ENCODE data around the gene ASMT.
"Not testable (repeated sequence)": the region's sequence is repeated elsewhere in the genome, so short reads cannot be mapped to it uniquely, and the experiment has no call there.

Gene ASMT

GRCh38 chrX:1614927-1615326 lies at the start of gene ASMT:
ASMT (plus strand) TSS chrX:1615059; CDS start chrX:1615200, 141 bp downstream.
- no peak for DNase-seq (ENCODE audit: low spot score)

- not testable (repeated sequence) for DNase-seq (ENCODE audit: low spot score)
These were observed 40.7 kb upstream of the ASMT start for GRCh38 chrX:1574181-1574580.

GRCh38 chrX:1576201-1576992 lies 38.5 kb upstream of the ASMT start:
- no peak for DNase-seq (ENCODE audit: low spot score)

- no peak for DNase-seq (ENCODE audit: low spot score)
These were observed 37.0 kb upstream of the ASMT start for GRCh38 chrX:1577845-1578244.

GRCh38 chrX:1578511-1579173 lies 36.2 kb upstream of the ASMT start:
- no peak for DNase-seq (ENCODE audit: low spot score)

GRCh38 chrX:1581132-1581531 lies 33.7 kb upstream of the ASMT start:
- peak; percentile 58 for DNase-seq (ENCODE audit: low spot score)

GRCh38 chrX:1582686-1583437 lies 32.0 kb upstream of the ASMT start:
- DNase-seq (ENCODE audit: low spot score): peak; percentile 38

- no peak for DNase-seq (ENCODE audit: low spot score)
These were observed 30.4 kb upstream of the ASMT start for GRCh38 chrX:1584237-1585011.

GRCh38 chrX:1587161-1587560 lies 27.7 kb upstream of the ASMT start:
- DNase-seq (ENCODE audit: low spot score): no peak

- DNase-seq (ENCODE audit: low spot score): no peak
These were observed 25.3 kb upstream of the ASMT start for GRCh38 chrX:1589356-1590130.

GRCh38 chrX:1591102-1591862 lies 23.6 kb upstream of the ASMT start, which contains the start of gene AKAP17A:
AKAP17A (plus strand) TSS chrX:1591604; CDS start chrX:1593463, 1,859 bp downstream.
- DNase-seq (ENCODE audit: low spot score): peak; percentile 96

GRCh38 chrX:1591863-1592469 lies 22.9 kb upstream of the ASMT start:
- no peak for DNase-seq (ENCODE audit: low spot score)

- DNase-seq (ENCODE audit: low spot score): peak; percentile 58
These were observed 22.3 kb upstream of the ASMT start for GRCh38 chrX:1592470-1593142.

- no peak for DNase-seq (ENCODE audit: low spot score)
These were observed 21.3 kb upstream of the ASMT start for GRCh38 chrX:1593286-1594271.

GRCh38 chrX:1595711-1596060 lies 19.2 kb upstream of the ASMT start:
- DNase-seq (ENCODE audit: low spot score): no peak

GRCh38 chrX:1596676-1597344 lies 18.0 kb upstream of the ASMT start:
- DNase-seq (ENCODE audit: low spot score): no peak

GRCh38 chrX:1597345-1598020 lies 17.4 kb upstream of the ASMT start:
- DNase-seq (ENCODE audit: low spot score): no peak
